Choroid plexus epithelial cell (primary cell): ENCODE measurements around the gene PLPP7.
"Not testable (repeated sequence)": the region's sequence is repeated elsewhere in the genome, so short reads cannot be mapped to it uniquely, and the experiment has no call there.

Source experiments
- DNase-seq: peaks from one replicate; pipeline ENCODE4 v3.0.0-alpha.2; 2010; ENCODE audit warnings: low read depth
- H3K4me3 ChIP-seq: 2 replicates; pipeline ENCODE4 v1.5.1; 2011; ENCODE audit warnings: low read depth, mild to moderate bottlenecking, control low read depth, low read length, moderate library complexity
- CTCF ChIP-seq: conservative IDR thresholded peaks from 2 replicates; pipeline ENCODE4 v1.5.1; 2011; ENCODE audit warnings: low read depth, mild to moderate bottlenecking, control low read depth, inconsistent platforms, low read length, moderate library complexity

The PLPP7 gene

GRCh38 chr9:131289301-131290035 lies at the start of gene PLPP7:
TSS of gene PLPP7 (plus strand) at chr9:131289723. CDS start at chr9:131289998, 275 bp downstream.
- DNase-seq: peak; percentile 45
- no peak for TF ChIP-seq CTCF
- H3K4me3 ChIP-seq: peak within 1 kb of the TSS; percentile 27

- H3K4me3 ChIP-seq: no peak overlapping the region
- no peak for DNase-seq
- TF ChIP-seq CTCF: no peak
These were observed 49.2 kb upstream of the PLPP7 start for GRCh38 chr9:131240047-131240921.

GRCh38 chr9:131244331-131244730 lies 45.2 kb upstream of the PLPP7 start:
- not testable (repeated sequence) for H3K4me3 ChIP-seq, DNase-seq

GRCh38 chr9:131246618-131247017 lies 42.9 kb upstream of the PLPP7 start:
- DNase-seq: no peak
- TF ChIP-seq CTCF: no peak
- no peak overlapping the region for H3K4me3 ChIP-seq

GRCh38 chr9:131252120-131252519 lies 37.4 kb upstream of the PLPP7 start:
- no peak for DNase-seq
- TF ChIP-seq CTCF: no peak
- H3K4me3 ChIP-seq: no peak overlapping the region

GRCh38 chr9:131253891-131254491 lies 35.5 kb upstream of the PLPP7 start:
- H3K4me3 ChIP-seq: no peak overlapping the region
- peak; percentile 58 for DNase-seq
- no peak for TF ChIP-seq CTCF

- no peak overlapping the region for H3K4me3 ChIP-seq
- DNase-seq: no peak
- TF ChIP-seq CTCF: no peak
These were observed 34.9 kb upstream of the PLPP7 start for GRCh38 chr9:131254626-131255025.
